Stimulated activated CD4-positive, alpha-beta T cell treated with anti-CD3 and anti-CD28 coated beads, TNF-alpha, amount 100 ng/mL, for 4 hours (primary cell): ENCODE data around the gene ARHGEF3.
A peak's percentile ranks its signal among the peaks of the same experiment; 100 is the strongest.

Experiments
- DNase-seq, 3 experiments: peaks; one replicate each; pipeline ENCODE4 v3.0.0-alpha.2; 2020; ENCODE audit warnings: low read depth in 3 of 3

The ARHGEF3 gene

DNA sequence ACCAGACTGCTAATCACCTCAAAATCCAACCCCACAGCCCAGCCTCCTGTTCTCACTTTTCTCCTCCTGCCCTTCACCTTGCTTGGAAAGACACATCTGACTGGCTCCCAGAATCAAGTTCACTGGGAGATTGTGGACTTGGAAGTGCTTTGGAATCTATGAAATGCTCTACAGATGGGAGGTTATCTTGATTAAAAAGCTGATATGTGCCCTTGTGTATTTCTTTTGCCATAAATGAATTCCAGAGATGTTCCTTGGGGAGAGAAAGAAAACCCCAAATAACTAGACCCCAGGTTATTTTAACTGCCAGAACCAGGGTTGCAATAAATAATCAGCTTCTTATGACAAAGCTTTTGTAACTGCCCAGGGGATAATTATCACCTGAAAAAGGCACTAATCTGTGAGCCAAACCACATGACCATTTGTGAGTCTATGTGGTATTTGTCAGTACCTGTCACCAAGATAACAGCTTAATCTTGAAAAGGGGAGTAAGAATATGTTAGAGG, 21.7 kb upstream of the ARHGEF3 start:
- DNase-seq = no peak

DNA sequence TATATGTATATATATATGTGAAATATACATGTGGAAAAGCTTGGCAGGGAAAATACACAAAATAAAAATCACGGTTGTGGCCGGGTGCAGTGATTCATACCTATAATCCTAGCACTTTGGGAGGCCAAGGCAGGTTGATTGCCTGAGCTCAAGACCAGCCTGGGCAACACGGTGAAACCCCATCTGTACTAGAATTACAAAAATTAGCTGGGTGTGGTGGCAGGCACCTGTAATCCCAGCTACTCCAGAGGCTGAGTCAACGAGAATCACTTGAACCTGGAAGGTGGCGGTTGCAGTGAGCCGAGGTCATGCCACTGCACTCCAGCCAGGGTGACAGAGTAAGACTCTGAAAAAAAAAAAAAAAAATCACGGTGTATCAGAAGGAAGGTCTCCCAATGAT, 20.8 kb upstream of the ARHGEF3 start:
- no peak for DNase-seq

DNA sequence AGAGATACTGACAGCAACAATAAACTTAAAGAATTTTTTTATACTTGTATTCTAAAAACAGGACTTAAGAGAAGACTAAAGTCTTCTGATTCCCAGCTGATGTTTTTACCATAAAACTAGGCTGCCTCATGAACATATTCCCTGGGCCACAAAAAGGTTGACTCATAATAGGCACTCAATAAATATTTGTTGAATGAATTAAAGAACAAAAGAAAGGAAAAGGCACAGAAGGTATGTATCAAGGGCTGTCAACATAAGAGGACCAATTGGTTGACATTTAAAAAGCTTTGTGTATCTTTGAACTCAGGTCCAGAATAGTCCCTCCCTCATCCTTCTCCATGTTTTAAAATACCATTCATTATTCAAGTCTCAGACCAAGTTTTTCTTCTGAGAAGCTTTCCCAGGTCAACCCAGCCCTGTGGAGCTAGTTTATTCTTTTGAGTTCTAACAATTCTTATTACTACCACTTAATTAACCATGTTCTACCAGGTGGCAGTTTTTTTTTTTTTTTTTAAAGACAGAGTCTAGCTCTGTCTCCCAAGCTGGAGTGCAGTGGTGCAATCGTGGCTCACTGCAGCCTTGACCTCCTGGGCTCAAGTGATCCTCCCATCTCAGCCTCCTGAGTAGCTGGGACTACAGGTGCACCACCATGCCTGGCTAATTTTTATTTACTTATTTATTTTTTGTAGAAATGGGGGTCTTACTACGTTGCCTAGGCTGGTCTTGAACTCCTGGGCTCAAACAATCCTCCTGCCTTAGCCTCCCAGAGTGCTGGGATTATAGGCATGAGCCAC, 17.5 kb upstream of the ARHGEF3 start:
- DNase-seq = no peak

DNA sequence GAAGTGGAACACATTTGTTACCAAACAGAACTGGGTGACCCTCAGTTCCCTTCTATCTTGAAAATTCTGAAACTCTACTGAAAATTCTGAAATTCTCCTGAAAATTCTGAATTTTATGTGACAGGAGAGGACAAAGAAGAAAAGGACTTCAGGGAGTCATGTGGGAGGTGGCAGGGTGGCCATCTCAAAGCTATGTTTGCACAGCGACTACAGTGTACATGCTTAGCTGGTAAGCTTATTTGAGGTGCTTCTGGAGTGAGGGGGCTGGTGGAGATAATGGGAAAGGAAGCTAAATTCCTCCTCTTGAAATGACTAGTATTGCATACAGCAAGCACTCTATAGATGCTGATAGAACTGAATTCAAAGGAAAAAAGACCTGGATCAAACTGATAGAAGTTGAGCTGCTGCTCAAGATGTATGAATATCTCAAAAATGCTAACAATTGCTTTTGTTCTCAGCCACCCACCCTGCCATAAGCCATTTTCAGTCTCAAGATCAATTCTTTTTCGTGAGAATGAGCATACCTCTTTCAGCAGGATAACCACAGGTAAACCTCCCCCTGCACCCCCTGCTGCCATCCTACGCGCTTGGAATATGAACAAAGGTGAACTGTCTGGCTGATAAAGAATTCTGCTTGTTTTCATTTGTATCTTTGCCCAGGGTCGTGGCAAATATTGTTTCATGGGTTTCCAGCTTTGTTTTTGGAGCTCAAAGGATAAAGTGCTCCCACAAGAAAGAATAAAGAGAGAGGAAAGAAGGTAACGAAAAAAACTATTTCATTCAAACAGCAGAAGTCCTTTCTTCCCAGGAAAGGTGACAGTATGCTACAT, 16.6 kb upstream of the ARHGEF3 start:
- no peak for DNase-seq

DNA sequence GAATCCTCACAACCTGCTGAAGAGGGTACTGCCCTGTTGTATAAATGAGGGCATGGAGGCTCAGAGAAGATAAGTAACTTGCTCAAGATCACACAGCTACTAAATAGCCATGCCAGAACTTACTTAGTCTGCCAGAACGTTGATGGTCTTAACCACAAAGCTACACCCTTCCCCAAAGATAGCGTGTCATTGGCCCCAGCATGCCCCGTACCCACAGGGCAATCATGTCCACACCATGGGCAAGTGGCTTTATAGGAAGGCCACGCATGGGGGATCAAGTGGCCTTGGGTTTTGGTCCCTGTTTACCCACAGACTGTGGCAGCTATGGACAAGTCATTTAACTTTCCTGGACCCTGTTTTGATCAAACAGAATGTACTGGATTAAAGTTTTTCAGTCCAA, 15.9 kb upstream of the ARHGEF3 start:
- no peak for DNase-seq

DNA sequence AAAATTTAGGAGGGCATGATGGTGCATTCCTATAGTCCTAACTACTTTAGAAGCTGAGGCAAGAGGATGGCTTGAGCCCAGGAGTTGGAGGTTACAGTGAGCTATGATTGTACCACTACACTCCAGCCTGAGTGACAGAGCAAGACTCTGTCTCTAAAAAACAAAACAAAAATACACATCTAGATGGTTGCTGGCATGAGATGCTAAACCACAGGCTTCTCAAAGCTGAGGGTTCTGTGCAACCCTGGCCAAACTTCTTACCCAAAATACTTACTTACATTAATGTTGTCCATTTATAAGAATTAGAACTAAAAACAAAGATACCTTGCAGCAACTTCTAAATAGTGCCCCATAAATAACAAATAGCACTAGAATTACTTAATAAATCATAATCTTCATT, 14.3 kb upstream of the ARHGEF3 start:
- no peak for DNase-seq

DNA sequence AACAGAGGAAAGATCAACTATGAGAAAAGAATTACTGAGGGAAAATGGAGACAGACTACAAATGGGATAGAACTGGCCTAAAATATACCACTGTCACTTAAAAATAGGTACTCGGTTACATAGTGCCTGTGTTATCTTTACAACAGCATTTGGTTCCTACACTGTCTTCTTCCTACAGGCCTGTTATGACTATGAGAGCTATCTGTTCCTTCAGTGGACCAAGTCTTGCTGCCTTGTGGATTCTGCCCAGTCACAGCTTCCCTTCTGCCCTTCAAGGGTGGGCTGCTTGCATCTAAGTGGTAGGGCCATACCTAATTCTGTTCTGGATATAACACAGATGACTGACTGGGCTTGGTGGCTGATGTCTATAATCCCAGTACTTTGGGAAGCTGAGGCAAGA, 13.8 kb upstream of the ARHGEF3 start:
- DNase-seq = no peak

DNA sequence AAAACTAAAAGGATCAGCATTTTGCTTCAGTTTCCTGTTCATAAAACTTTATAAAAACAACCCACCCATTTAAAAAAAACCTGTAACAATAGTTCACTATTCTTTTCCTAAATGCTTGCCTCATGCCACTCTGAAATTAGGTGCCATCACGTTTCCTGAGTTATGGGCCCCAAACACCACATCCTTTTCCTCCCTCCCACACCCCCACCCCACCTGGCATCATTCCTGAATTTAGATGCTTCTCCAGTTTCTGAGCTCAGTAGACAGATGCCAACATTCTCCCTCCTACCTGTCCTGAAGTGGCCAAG, 11.9 kb upstream of the ARHGEF3 start:
- no peak for DNase-seq

DNA sequence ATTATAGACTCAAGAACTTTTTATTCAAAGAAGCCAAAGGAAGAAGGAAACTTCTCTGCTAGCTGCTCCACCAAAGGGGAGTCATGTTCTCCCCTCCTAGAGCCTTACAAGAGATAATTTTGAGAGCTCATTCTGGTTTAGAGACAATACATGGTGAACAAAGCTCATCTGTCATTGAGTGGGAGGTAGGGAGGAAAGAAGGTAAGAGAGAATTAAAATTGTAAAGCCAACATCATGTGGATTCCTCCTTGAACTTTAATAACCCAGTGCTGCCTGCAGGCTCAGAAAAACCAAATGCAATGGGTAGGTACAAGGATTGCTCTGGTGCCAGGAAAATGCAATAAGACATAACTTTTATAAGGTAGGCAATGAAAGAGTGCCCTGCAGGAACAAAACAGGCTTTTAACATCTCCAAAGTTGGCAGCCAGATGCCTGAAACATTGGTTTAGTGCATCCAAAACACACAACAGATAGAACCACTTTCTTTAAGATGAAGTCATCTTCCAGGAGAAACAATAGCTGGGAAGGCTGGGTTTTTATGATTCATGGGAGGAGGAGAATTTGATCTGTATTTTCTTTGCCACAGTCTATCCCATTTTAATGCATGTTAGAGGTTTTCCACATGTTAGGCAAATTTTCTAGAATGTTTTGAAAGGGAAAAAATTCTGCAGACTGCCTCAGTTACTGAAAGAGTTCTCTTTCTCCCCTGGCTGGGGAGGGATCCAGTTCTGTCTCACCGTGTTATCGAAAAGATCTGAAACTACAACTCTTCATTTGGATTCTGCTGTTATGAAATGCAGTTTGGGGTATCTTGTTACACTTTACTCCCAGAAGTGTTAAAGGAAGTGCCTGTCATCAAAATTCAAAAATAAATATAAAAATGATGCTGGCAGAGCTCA, 11.3 kb upstream of the ARHGEF3 start:
- DNase-seq = no peak

DNA sequence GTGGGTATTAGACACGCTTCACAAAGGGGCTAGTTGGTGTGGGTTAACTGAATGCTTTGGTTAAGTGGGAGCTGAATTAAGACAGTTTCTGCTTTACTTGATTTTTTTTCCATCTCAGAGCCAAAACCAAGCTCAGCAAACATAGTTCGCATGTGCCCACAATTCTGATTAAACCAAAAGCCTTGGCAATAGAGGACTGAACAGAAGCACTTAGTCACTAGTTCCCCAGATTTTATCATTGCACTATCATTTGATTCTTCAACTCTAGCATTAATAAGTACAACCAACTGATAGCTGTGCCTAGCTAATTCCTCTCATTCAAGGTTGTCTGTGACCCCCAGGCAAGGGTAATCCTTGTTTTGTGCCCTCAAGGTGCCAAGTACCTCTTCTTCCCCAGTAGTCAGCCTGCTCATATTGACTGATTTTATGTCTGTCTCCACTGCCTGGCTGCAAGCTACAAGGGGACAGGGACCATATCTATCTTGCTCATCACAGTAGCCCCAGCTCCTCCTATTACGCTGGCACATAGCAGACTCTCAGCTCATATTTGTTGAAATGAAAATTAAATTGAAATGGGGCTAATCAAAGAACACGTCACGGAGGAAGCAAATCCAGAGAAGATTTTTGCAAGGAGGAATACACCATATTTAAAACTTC, 9.9 kb upstream of the ARHGEF3 start:
- no peak for DNase-seq

DNA sequence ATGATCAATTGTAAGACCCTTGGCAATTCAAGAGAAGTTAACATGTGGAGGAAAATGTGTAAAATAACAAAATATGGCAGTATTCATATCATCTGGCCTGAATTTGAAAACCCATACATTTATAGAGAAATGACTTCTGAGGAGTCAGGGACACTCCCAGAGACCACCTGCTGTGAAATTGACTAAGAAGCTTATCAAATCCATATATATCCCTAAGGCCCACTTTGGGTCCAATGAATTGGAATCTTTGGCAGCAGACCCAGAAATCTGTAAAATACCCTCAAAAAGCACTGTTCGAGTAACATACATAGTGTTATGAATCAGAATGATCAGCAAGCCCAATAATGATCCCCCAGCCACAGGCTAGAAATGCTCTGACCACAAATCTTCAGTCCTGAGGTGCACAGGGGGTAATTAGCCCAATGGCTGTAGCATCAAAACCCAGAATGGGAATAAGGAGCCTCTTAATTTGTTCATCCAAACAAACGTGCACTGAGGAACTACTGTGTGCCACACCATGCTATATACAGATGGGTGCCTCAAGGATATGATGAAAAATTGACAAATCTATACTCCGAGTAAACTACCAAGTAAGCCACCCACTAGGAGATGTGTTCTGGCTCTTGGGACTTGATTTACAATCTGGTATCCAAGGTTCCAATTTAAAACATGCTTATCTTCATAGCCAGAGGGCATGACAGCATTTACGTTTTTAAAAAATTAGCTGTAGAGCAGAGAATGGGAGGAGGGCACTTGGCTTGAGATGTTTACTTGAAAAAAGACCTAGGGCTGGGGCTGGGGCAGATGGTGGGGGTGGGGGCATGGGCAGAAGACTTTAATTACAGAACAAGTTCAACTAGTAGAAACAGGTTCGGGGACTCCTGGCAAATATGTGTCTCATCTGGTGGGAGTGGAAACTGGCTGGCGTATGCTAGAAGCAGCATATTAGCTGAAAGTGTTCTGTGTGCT, 9.1 kb upstream of the ARHGEF3 start:
- no peak for DNase-seq

DNA sequence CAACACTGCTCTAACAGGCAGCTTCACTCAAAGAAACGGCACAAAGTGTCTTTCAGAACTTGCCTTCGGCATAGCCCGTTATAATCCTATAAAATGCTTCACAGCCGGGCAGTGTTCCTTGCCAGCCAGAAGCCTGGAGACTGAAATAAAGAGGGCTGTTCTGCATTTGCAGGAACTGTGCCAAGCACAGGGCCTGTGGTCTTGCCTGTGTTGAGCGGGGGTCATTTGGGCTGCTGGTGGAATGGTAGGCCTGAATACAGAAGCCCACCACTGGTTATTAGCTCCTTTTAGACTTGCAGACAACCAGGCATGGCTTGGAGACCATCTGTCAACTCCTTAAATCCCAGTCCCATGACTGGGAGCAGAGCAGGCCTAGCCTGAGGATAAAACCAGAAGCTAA, 4.7 kb upstream of the ARHGEF3 start:
- no peak for DNase-seq

DNA sequence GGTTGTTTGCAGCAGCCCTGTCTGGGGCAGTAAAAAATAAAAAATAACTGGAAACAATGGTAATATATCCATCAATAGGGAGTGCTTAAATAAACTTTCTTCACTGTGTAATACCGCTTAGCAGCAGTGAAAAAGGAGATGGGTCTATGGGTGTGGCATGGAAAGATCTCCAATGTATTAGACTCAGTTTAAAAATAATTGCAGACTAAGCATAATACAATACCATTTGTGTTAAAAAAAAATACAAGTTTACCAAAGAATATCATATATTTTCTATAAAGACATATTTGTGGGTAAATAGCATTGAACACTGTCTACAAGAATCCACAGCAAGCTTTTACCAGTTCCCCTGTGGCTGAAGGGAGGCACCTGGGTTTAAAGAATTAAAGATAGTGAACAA, 1.0 kb upstream of the ARHGEF3 start:
- DNase-seq = no peak

DNA sequence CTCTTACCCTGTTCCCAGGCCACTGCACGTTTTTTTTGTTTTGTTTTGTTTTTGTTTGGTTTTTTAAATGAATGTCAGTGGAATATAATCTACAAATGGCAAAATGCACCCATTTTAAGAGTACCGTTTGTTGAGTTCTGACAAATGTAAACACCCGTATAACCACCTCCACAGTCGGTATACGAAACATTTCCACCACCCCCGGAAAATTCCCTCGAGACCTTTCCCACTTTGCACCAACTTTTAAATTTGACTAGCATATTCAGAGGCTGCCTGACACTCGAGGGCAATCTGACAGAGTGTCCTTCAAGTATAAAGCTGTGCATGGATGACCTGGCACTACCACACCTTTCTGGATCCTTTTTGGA, 613 bp upstream of the ARHGEF3 start:
- no peak for DNase-seq

DNA sequence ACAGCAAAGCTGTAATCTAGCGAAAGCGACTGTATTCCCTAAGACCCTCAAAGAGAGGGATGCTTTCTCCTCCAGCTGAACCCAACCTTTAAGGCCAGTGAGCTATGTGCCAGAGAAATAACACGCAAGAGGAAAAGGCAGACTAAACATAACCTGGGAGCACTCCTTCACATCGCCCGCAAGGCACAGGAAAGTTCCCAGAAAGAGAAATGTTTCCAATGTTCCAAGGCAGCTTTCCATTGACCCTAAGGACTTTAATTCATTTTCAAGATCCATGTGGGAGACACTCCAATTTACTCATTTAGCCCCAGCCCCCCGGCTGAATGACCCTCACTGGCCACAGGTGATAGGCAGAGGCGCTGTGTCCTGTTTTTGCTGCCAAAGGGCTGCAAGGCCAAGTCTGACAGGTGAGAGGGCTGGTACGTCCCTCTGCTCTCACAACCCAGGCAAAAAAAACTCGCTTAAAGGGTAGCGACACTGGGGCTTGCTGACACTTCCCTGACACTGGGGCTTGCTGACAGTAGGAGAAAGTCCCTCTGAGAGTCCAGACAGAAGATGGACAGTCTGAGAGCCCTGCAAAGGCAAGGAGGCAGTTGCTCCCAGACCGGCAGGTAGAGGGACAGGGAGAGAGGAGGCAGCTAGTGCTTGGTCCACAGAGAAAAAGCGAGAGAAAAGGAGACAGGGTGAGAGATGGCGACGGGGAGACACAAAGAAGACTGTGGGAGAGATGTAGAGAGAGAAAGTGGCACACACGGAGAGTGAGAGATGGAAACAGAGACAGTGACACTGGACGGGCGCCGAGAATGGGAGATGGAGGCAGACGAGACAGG, 702 bp downstream of the ARHGEF3 start:
- peak in 1 of 3 experiments; percentile 22 for DNase-seq

DNA sequence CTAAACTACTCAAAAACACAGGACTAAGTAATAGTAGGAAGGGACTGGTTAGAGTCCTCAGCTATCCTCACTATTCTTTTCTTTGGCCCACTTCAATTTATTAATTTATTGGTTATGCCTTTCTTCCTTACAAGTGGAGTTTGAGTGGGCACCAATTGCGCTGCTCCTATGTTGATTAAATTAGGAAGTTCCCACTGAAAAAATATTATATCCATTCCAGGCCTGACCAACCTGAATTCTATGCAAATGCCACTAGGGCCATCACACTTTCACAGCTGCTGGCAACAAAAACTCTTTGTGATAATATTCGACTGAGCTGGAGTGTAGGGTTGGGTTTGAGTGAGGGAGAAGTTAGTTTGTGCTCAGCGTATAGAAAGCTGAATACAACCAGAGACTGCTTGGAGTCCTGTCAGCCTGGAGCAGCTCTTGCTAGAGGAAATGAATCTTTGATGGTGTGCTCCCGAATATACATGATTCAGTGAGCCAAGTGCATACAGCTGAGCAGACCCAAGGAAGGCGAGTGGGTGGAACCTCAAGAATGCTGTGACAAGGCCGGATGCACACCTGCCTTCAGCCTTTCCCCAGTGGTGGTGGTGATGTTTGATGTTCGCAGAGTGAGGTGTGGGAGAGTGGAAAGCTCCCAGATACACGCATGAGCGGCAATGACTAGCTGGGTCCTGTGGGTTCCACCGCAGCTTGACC, 1.5 kb downstream of the ARHGEF3 start:
- DNase-seq = peak; percentile 46 to 75 (median 68)

DNA sequence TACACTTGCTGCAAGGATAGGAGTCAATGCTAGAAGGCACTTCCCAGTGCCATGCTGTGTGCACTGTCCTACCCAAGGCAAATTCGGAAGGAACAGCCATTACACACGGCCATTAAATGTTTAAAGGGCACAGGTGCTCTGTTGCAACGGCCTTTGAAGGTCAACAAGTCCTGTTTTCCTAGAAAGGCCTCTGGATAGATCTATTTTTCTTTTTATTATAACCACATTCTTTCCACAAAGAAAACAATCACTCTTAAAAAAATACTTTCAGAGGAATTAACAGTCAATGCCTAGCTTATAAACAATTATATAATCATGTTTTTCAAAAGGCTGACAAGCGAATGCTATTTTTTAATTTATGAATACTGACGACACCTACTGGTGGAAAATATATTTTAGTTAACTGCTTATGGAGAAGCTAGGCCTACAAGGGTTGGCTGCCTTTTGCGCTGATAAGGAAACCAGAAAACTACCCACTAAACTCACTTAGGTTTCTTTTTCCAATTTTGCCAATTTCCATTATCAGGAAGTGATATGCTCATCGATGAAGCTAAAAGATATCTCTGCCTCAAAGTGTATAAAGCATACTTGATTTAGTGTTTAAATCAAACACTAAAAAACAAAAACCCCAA, 2.4 kb downstream of the ARHGEF3 start:
- no peak for DNase-seq

DNA sequence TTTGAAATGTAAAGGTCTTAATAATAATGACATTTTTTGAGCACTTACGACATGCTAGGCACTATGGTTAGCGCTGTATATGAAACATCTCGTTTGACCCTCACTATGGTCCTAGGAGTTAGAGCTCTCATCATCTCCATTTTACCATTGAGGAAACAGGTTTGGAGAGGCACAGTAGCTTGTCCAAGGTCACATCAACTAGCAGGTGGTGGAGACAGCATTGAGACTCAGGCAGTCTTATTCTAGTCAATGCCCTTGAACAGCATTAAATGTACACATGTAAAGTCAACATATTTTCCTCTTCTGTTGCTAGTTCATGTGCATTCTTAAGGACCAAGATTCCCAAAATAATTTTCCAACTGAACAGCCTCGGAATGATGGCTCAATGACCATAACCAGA, 4.8 kb downstream of the ARHGEF3 start:
- no peak for DNase-seq

DNA sequence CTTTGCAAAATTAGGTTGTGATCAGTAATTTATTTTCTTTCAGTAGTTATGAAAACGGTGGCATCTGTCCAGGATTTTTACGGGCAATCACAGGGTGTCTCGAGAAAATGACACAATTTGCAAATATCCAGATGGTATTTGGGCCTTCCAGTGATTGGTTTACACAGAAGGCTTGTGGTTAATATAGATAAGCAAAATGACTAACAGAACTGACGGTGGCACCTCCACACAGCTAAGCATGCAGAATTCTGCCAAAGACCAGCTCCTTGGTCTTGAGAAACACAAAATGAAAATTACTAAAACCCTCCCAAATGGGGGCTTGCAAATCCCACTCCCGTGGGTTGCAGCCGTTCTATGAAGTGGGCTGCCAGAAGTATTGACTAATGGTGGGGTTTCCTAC, 5.5 kb downstream of the ARHGEF3 start:
- DNase-seq = no peak
